GM23248 (cell line): ENCODE results near the gene PARVA. TPM values are rescaled to one million over a fixed set of nuclear protein-coding genes. Genes with fewer than 3 reads are reported as not detected.

Experiments
- DNase-seq: peaks from one replicate; pipeline ENCODE4 v3.0.0-alpha.2; 2015
- H2AFZ ChIP-seq: fragments of 200-600 bp; sonication (generic); 2 replicates; pipeline ENCODE4 v1.6.1; 2016; ENCODE audit warnings: antibody characterized with exemption
- H3F3A ChIP-seq: fragments of 200-600 bp; sonication (generic); 2 replicates; pipeline ENCODE4 v1.6.1; 2016; ENCODE audit warnings: mild to moderate bottlenecking, antibody characterized with exemption, mixed run types; ENCODE audit not compliant: insufficient read depth
- H3K27ac ChIP-seq: fragments of 200-600 bp; sonication (generic); 2 replicates; pipeline ENCODE4 v1.5.1; 2016; ENCODE audit warnings: mild to moderate bottlenecking
- H3K27me3 ChIP-seq: fragments of 200-600 bp; sonication (generic); replicated peaks from 2 replicates; pipeline ENCODE4 v1.6.1; 2016; ENCODE audit warnings: mild to moderate bottlenecking; ENCODE audit not compliant: insufficient read depth
- H3K36me3 ChIP-seq: fragments of 200-600 bp; sonication (generic); 2 replicates; pipeline ENCODE4 v1.6.1; 2016; ENCODE audit warnings: low read depth, mild to moderate bottlenecking
- H3K4me1 ChIP-seq: fragments of 200-600 bp; sonication (generic); 2 replicates; pipeline ENCODE4 v1.6.1; 2016; ENCODE audit warnings: mild to moderate bottlenecking; ENCODE audit not compliant: insufficient read depth
- H3K4me2 ChIP-seq: fragments of 200-600 bp; sonication (generic); one replicate; pipeline ENCODE4 v1.6.1; 2016; ENCODE audit warnings: mild to moderate bottlenecking; ENCODE audit not compliant: unreplicated experiment
- H3K4me3 ChIP-seq: fragments of 200-600 bp; sonication (generic); 2 replicates; pipeline ENCODE4 v1.5.1; 2016; ENCODE audit warnings: mild to moderate bottlenecking
- H3K79me2 ChIP-seq: fragments of 200-600 bp; sonication (generic); 2 replicates; pipeline ENCODE4 v1.6.1; 2016; ENCODE audit warnings: mild to moderate bottlenecking; ENCODE audit not compliant: insufficient read depth
- H3K9ac ChIP-seq: fragments of 200-600 bp; sonication (generic); 2 replicates; pipeline ENCODE4 v1.6.1; 2016; ENCODE audit warnings: mild to moderate bottlenecking
- H3K9me2 ChIP-seq: fragments of 200-600 bp; sonication (generic); 2 replicates; pipeline ENCODE4 v1.6.1; 2016; ENCODE audit warnings: mixed run types, mild to moderate bottlenecking, moderate library complexity; ENCODE audit not compliant: insufficient read depth
- H3K9me3 ChIP-seq: fragments of 200-600 bp; sonication (generic); one replicate; pipeline ENCODE4 v1.6.1; 2017; ENCODE audit warnings: low read depth
- H4K20me1 ChIP-seq: fragments of 200-600 bp; sonication (generic); 2 replicates; pipeline ENCODE4 v1.6.0; 2016; ENCODE audit not compliant: insufficient read depth
- EZH2 ChIP-seq: fragments of 200-600 bp; sonication (generic); IDR thresholded peaks from 2 replicates; pipeline ENCODE4 v1.6.1; 2018; ENCODE audit warnings: antibody characterized with exemption, mild to moderate bottlenecking; ENCODE audit not compliant: insufficient read depth, poor library complexity, severe bottlenecking
- EZH2phosphoT487 ChIP-seq: fragments of 200-600 bp; sonication (generic); IDR thresholded peaks from 2 replicates; pipeline ENCODE4 v1.6.1; 2018; ENCODE audit warnings: antibody characterized with exemption, moderate library complexity, mild to moderate bottlenecking, low read depth; ENCODE audit not compliant: insufficient read depth
- WGBS, 2 experiments: methylation state at CpG; one replicate each; pipeline ENCODE4 v1.1.6; 2015 to 2017; ENCODE audit warnings: low lambda C conversion rate in 2 of 2, low coverage in 1 of 2; ENCODE audit errors: missing lambda C conversion rate in 2 of 2; 5-methylcytosine and 5-hydroxymethylcytosine counted together
- in situ Hi-C: fragments of 300-500 bp; cut with MboI; formaldehyde crosslinking; loops from 2 replicates; pipeline ENCODE4 v1.15.0; 2020
- polyA plus RNA-seq: library from polyadenylated mRNA; unstranded; fragments of >200 nt; fragmentation: Nextera tagmentation; extraction: Ambion mirVana; gene quantifications from 2 replicates; pipeline ENCODE4 v1.2.1, GENCODE V29; 2016
- total RNA-seq: library from RNA; depleted of rRNA; stranded (reverse); fragments of >200 nt; shearing (Covaris generic); gene quantifications from 2 replicates; pipeline ENCODE4 v1.2.3, GENCODE V29; 2014

Gene PARVA
- total and polyA plus RNA-seq, 2 experiments from 2014 or later = 87.9 to 121 TPM

GRCh38 chr11:12464303-12464702 is 86.9 kb downstream of the PARVA start:
- in situ Hi-C loops = no loop called here
- H3K27me3 ChIP-seq = no peaks in the 10 kb centered on the region
- 95 to 97% methylated on average over 2 of the region's 2 CpGs for WGBS, 2 experiments
- no peaks in the 10 kb centered on the region for H4K20me1 ChIP-seq
- H3K9me3 ChIP-seq = no peaks in the 10 kb centered on the region
- peaks cover 7% of the 10 kb centered on the region; the same call in 1 of the 2 replicates for H3K4me1 ChIP-seq
- no peak for DNase-seq
- H3K36me3 ChIP-seq = no peaks in the 10 kb centered on the region; the same call in 1 of the 2 replicates
- H3K9me2 ChIP-seq = no peaks in the 10 kb centered on the region
- peaks cover 100% of the 10 kb centered on the region for H3K79me2 ChIP-seq
- no peak overlapping the region for H3K9ac ChIP-seq
- TF ChIP-seq EZH2phosphoT487 (no peak), EZH2 (no peak)
- H3K4me3 ChIP-seq = no peak overlapping the region
- H3K27ac ChIP-seq = no peak overlapping the region
- H3F3A ChIP-seq = no peaks in the 10 kb centered on the region
- H2AFZ ChIP-seq = no peak overlapping the region
- H3K4me2 ChIP-seq = no peak overlapping the region

DNA sequence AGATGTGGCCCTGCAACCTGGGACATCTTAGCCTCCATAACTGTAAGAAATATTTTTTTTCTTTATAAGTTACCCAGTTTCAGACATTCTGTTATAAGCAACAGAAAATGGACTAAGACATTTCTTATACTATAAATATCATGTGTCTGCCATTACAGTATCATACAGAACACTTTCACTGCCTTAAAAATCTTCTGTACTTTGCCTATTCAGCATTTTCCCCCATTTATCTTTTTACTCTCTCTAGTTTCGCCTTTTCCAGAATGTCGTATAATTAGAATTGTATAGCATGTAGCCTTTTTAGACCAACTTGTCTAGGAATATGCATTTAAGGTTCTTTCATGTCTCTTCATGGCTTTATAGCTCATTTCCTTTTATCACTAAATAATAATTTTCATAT is 88.0 kb downstream of the PARVA start:
- H3K79me2 ChIP-seq = peaks cover 100% of the 10 kb centered on the region
- 0 out of 2 replicates have a peak, but pooled peaks cover 3% of the 10 kb centered on the region for H4K20me1 ChIP-seq
- no peaks in the 10 kb centered on the region for H3K27me3 ChIP-seq
- no peak overlapping the region for H3K27ac ChIP-seq
- TF ChIP-seq EZH2 = no peak
- TF ChIP-seq EZH2phosphoT487 = no peak
- H3K36me3 ChIP-seq = no peaks in the 10 kb centered on the region; the same call in 1 of the 2 replicates
- no peak overlapping the region for H3K4me2 ChIP-seq
- in situ Hi-C loops = no loop called here
- no peaks in the 10 kb centered on the region for H3K9me2 ChIP-seq
- H3F3A ChIP-seq = no peaks in the 10 kb centered on the region
- H3K9ac ChIP-seq = no peak overlapping the region
- no peak for DNase-seq
- WGBS, 2 experiments = 100% methylated on average over 2 of the region's 2 CpGs
- H3K4me1 ChIP-seq = peaks cover 7% of the 10 kb centered on the region; the same call in 1 of the 2 replicates
- H2AFZ ChIP-seq = no peak overlapping the region
- no peak overlapping the region for H3K4me3 ChIP-seq
- H3K9me3 ChIP-seq = no peaks in the 10 kb centered on the region

DNA sequence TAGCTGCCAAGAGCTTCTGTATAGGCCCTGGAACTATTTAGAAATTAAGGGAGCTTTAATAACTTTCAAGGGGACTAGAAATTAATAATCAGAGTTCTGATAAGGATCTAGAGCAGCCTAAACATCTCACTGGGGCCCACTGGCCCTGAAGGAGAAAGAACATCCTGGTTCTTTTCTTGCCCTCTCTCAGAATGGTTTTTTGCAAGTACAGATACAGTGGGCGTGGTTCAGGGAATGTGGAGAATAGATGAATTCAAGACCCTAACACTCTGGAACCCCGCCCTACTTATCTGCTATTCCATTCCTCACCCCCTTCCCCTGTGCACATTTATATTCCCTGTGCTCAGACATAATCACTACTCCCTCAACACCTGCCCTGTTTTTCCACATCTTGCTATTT is 90.2 kb downstream of the PARVA start:
- H3K79me2 ChIP-seq = peaks cover 100% of the 10 kb centered on the region
- no peak overlapping the region for H3K27ac ChIP-seq
- H3K4me2 ChIP-seq = no peak overlapping the region
- TF ChIP-seq EZH2phosphoT487 = no peak
- TF ChIP-seq EZH2 = no peak
- H3K9me3 ChIP-seq = no peaks in the 10 kb centered on the region
- H3F3A ChIP-seq = no peaks in the 10 kb centered on the region
- 97 to 98% methylated on average over 2 of the region's 2 CpGs for WGBS, 2 experiments
- H3K27me3 ChIP-seq = no peaks in the 10 kb centered on the region
- H3K4me3 ChIP-seq = no peak overlapping the region
- DNase-seq = no peak
- in situ Hi-C loops = no loop called here
- no peak overlapping the region for H2AFZ ChIP-seq
- no peaks in the 10 kb centered on the region; the same call in 1 of the 2 replicates for H3K36me3 ChIP-seq
- peaks cover under 1% of the 10 kb centered on the region; the same call in 1 of the 2 replicates for H3K4me1 ChIP-seq
- H3K9me2 ChIP-seq = no peaks in the 10 kb centered on the region
- H4K20me1 ChIP-seq = 0 out of 2 replicates have a peak, but pooled peaks cover 3% of the 10 kb centered on the region
- H3K9ac ChIP-seq = no peak overlapping the region

DNA sequence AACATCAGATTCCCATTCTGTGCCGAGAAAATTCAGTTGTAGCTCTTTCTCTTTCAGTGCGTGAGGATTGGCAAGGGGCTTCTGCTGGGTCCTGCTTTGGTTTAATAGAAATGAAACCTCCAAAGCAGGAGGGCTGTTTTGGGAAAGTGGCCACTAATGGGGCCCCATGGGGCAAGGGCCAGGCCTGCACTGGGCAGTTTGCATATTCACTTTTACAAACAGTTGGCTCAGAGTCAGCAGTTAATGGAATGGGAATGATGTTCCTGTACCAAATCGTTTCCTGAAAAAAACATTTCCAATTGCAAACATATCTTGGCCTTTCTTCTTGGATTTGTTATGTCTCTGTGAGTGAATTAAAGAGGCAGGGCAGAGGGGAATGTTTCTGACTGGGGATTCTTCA is 92.1 kb downstream of the PARVA start:
- no peaks in the 10 kb centered on the region for H3K27me3 ChIP-seq
- WGBS, 2 experiments = 21 to 31% methylated on average over 3 of the region's 3 CpGs
- H3K79me2 ChIP-seq = peaks cover 100% of the 10 kb centered on the region
- peaks cover 7% of the 10 kb centered on the region; the same call in 1 of the 2 replicates for H3K4me1 ChIP-seq
- H3K4me3 ChIP-seq = no peak overlapping the region
- TF ChIP-seq EZH2phosphoT487 (no peak), EZH2 (no peak)
- no peaks in the 10 kb centered on the region for H3K9me3 ChIP-seq
- peak overlapping the region; percentile 2 for H3K4me2 ChIP-seq
- H3K36me3 ChIP-seq = peaks cover 2% of the 10 kb centered on the region
- no peaks in the 10 kb centered on the region for H3F3A ChIP-seq
- H4K20me1 ChIP-seq = peaks cover 8% of the 10 kb centered on the region; the same call in 1 of the 2 replicates
- H2AFZ ChIP-seq = no peak overlapping the region
- H3K9me2 ChIP-seq = no peaks in the 10 kb centered on the region
- peak; percentile 31 for DNase-seq
- H3K27ac ChIP-seq = no peak overlapping the region
- in situ Hi-C loops = no loop called here
- H3K9ac ChIP-seq = no peak overlapping the region

DNA sequence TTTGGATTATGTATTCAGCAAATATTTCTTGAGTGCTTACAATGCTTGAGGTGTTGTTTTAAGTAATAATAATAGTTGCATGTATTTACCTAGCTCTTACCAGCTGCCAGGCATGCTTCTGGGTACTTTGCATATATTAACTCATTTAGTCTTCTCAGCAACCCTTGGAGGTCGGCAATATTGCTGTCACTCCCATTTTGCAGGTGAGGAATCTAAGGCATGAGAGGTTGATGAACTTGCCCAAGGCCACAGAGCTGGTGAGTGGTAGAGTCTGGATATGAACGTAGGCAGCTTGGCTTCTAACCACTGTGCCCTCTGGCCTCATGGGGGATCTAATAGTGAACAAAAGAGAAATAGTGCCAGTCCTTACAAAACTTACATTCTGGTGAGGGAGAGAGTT is 92.9 kb downstream of the PARVA start:
- WGBS, 2 experiments = 76 to 78% methylated on average over 2 of the region's 2 CpGs
- H3K9ac ChIP-seq = no peak overlapping the region
- H3F3A ChIP-seq = no peaks in the 10 kb centered on the region
- no peak overlapping the region for H3K4me2 ChIP-seq
- H3K4me3 ChIP-seq = no peak overlapping the region
- H3K27me3 ChIP-seq = no peaks in the 10 kb centered on the region
- no peaks in the 10 kb centered on the region for H3K9me3 ChIP-seq
- H2AFZ ChIP-seq = no peak overlapping the region
- DNase-seq = no peak
- TF ChIP-seq EZH2 (no peak), EZH2phosphoT487 (no peak)
- peaks cover 6% of the 10 kb centered on the region; the same call in 1 of the 2 replicates for H3K36me3 ChIP-seq
- H3K4me1 ChIP-seq = peaks cover 7% of the 10 kb centered on the region; the same call in 1 of the 2 replicates
- H3K9me2 ChIP-seq = no peaks in the 10 kb centered on the region
- no peak overlapping the region for H3K27ac ChIP-seq
- H4K20me1 ChIP-seq = peaks cover 8% of the 10 kb centered on the region; the same call in 1 of the 2 replicates
- in situ Hi-C loops = no loop called here
- peaks cover 100% of the 10 kb centered on the region for H3K79me2 ChIP-seq
